ENCODE data around the gene MCM8. TPM values are rescaled to one million over a fixed set of nuclear protein-coding genes. Genes with fewer than 3 reads are reported as not detected.
A peak's percentile ranks its signal among the peaks of the same experiment; 100 is the strongest.

Gene MCM8
- total and polyA plus RNA-seq, 9 of the 15 experiments (the other 6 are each of a cell fraction or from before 2014, with no cell fraction given), result 4.5 to 43.8 (median 25.4) TPM

GRCh38 chr20:5996765-5997164 is 46.3 kb downstream of the MCM8 start:
- no peak for FAIRE-seq
- in situ Hi-C loops (cut with MboI), result no loop called here
- H3K4me1 ChIP-seq (replicated peaks in 1 of 2; ENCODE audit: control insufficient read depth in 2 of 2, insufficient read depth in 2 of 2, low read length in 2 of 2), result no peaks in the 10 kb centered on the region
- TF ChIP-seq CTBP1 (IDR thresholded peaks at IDR 0.05; ENCODE audit: borderline replicate concordance) (no peak), RAD21 (CRISPR knock-in tag; conservative IDR thresholded peaks at IDR 0.05 in 1 of 2, IDR thresholded peaks at IDR 0.05 in 1 of 2) (peak in 1 of 2 experiments; percentile 6; a peak in 1 of 4 replicates)
- no peak for DNase-seq (ENCODE audit: extremely low read depth in 1 of 4, low spot score in 3 of 4)
- H3K9ac ChIP-seq (ENCODE audit: insufficient read depth in 1 of 2, low read depth in 2 of 2, low read length in 2 of 2), result no peak overlapping the region
- H3K27me3 ChIP-seq (ENCODE audit: control insufficient read depth in 2 of 2, insufficient read depth in 2 of 2, low read length in 2 of 2), result no peaks in the 10 kb centered on the region
- no peaks in the 10 kb centered on the region for H3K9me1 ChIP-seq (ENCODE audit: control insufficient read depth, insufficient read depth, low read length)
- H2AFZ ChIP-seq (ENCODE audit: low read depth, low read length), result no peak overlapping the region
- H3K4me2 ChIP-seq (ENCODE audit: insufficient read depth, low read length), result no peak overlapping the region
- ChIA-PET CTCF (ENCODE audit: low intra/inter-chr PET ratio) (no interaction called here), POLR2A (no interaction called here)
- no peaks in the 10 kb centered on the region for H3K9me3 ChIP-seq (replicated peaks; ENCODE audit: control insufficient read depth, insufficient read depth, low read depth, low read length)
- peak; percentile 78 for ATAC-seq
- BruUV-seq (replicated peaks), result no TSS peak
- 100% methylated on average over 1 of the region's 1 CpG for WGBS (ENCODE audit: insufficient coverage, low coverage, missing lambda C conversion rate)
- intact Hi-C loops (cut with micrococcal nuclease), result no loop called here
- peaks cover 54% of the 10 kb centered on the region for H3K36me3 ChIP-seq (ENCODE audit: control insufficient read depth, insufficient read depth, low read length)
- H4K20me1 ChIP-seq (replicated peaks; ENCODE audit: control insufficient read depth, insufficient read depth, low read length), result no peaks in the 10 kb centered on the region
- H3K4me3 ChIP-seq, result no peak overlapping the region
- H3K79me2 ChIP-seq (ENCODE audit: control insufficient read depth, insufficient read depth, low read length), result no peaks in the 10 kb centered on the region
- H3K27ac ChIP-seq (ENCODE audit: extremely low read depth, low read depth, low read length), result no peak overlapping the region

- peaks cover 32% of the 10 kb centered on the region for H3K36me3 ChIP-seq (ENCODE audit: control insufficient read depth, insufficient read depth, low read length)
- in situ Hi-C loops (cut with MboI), result no loop called here
- no peaks in the 10 kb centered on the region for H3K9me3 ChIP-seq (replicated peaks; ENCODE audit: control insufficient read depth, insufficient read depth, low read depth, low read length)
- POLR2A ChIA-PET, result no interaction called here
- H3K79me2 ChIP-seq (ENCODE audit: control insufficient read depth, insufficient read depth, low read length), result 0 out of 3 replicates have a peak, but pooled peaks cover under 1% of the 10 kb centered on the region
- no peak for DNase-seq (ENCODE audit: extremely low read depth in 1 of 4, low spot score in 3 of 4)
- H3K9ac ChIP-seq (ENCODE audit: insufficient read depth in 1 of 2, low read depth in 2 of 2, low read length in 2 of 2), result no peak overlapping the region
- H4K20me1 ChIP-seq (replicated peaks; ENCODE audit: control insufficient read depth, insufficient read depth, low read length), result no peaks in the 10 kb centered on the region
- CTCF ChIA-PET (ENCODE audit: low intra/inter-chr PET ratio), result no interaction called here
- ATAC-seq, result no peak
- intact Hi-C loops (cut with micrococcal nuclease), result no loop called here
- no peaks in the 10 kb centered on the region for H3K4me1 ChIP-seq (replicated peaks in 1 of 2; ENCODE audit: control insufficient read depth in 2 of 2, insufficient read depth in 2 of 2, low read length in 2 of 2)
- no peak overlapping the region for H3K4me3 ChIP-seq
- no peak overlapping the region for H3K27ac ChIP-seq (ENCODE audit: extremely low read depth, low read depth, low read length)
- H3K4me2 ChIP-seq (ENCODE audit: insufficient read depth, low read length), result no peak overlapping the region
- 94% methylated on average over 7 of the region's 9 CpGs for WGBS (ENCODE audit: insufficient coverage, low coverage, missing lambda C conversion rate)
- FAIRE-seq, result no peak
- H3K9me1 ChIP-seq (ENCODE audit: control insufficient read depth, insufficient read depth, low read length), result no peaks in the 10 kb centered on the region
- H3K27me3 ChIP-seq (ENCODE audit: control insufficient read depth in 2 of 2, insufficient read depth in 2 of 2, low read length in 2 of 2), result no peaks in the 10 kb centered on the region
- H2AFZ ChIP-seq (ENCODE audit: low read depth, low read length), result no peak overlapping the region
- BruUV-seq (replicated peaks), result no TSS peak
- TF ChIP-seq CTBP1 (IDR thresholded peaks at IDR 0.05; ENCODE audit: borderline replicate concordance) (no peak), FOXK1 (CRISPR knock-in tag; IDR thresholded peaks at IDR 0.05; ENCODE audit: borderline replicate concordance) (no peak), NR2F6 (CRISPR knock-in tag; IDR thresholded peaks at IDR 0.05) (no peak), MTA1 (IDR thresholded peaks at IDR 0.05; ENCODE audit: borderline replicate concordance) (no peak), ZNF134 (CRISPR knock-in tag; conservative IDR thresholded peaks at IDR 0.05) (no peak), RBM39 (optimal IDR thresholded peaks at IDR 0.05; ENCODE audit: low read depth, low read length) (no peak)
Measured at GRCh38 chr20:5999783-6000182, 49.3 kb downstream of the MCM8 start.
